Retinal pigment epithelial cell (primary cell): Measurements from ENCODE around the gene PRODH.
"Not testable (repeated sequence)": the region's sequence is repeated elsewhere in the genome, so short reads cannot be mapped to it uniquely, and the experiment has no call there.

Experiments
- DNase-seq: peaks from one replicate; pipeline ENCODE4 v3.0.0-alpha.2; 2010; ENCODE audit warnings: low read depth
- H3K4me3 ChIP-seq: 2 replicates; pipeline ENCODE4 v1.5.1; 2011; ENCODE audit warnings: mild to moderate bottlenecking, low read length, control low read depth, moderate library complexity
- CTCF ChIP-seq: conservative IDR thresholded peaks from 2 replicates; pipeline ENCODE4 v1.5.1; 2011; ENCODE audit warnings: low read depth, low read length, control low read depth, inconsistent platforms

The PRODH gene

GRCh38 chr22:18971321-18971751 is 35.2 kb upstream of the PRODH start:
- no peak for DNase-seq
- no peak overlapping the region for H3K4me3 ChIP-seq
- TF ChIP-seq CTCF, result no peak

- no peak for DNase-seq
- no peak for TF ChIP-seq CTCF
- peak overlapping the region; percentile 45 for H3K4me3 ChIP-seq
Observed at GRCh38 chr22:18970948-18971315, 34.8 kb upstream of the PRODH start.

GRCh38 chr22:18970176-18970947 is 34.3 kb upstream of the PRODH start:
- peak overlapping the region; percentile 45 for H3K4me3 ChIP-seq
- DNase-seq, result no peak
- TF ChIP-seq CTCF, result peak; percentile 13

- DNase-seq, H3K4me3 ChIP-seq: not testable (repeated sequence)
Observed at GRCh38 chr22:18969158-18969942, 33.3 kb upstream of the PRODH start.

- H3K4me3 ChIP-seq, result no peak overlapping the region
- DNase-seq, result no peak
- no peak for TF ChIP-seq CTCF
Observed at GRCh38 chr22:18968011-18968749, 32.1 kb upstream of the PRODH start.

- H3K4me3 ChIP-seq, DNase-seq: not testable (repeated sequence)
Observed at GRCh38 chr22:18967391-18968010, 31.4 kb upstream of the PRODH start.

GRCh38 chr22:18966748-18967147 is 30.7 kb upstream of the PRODH start:
- no peak for TF ChIP-seq CTCF

More at GRCh38 chr22:18966748-18967147, 30.7 kb upstream of the PRODH start:
- no peak overlapping the region for H3K4me3 ChIP-seq
- no peak for DNase-seq
